Cardiac ventricle fibroblast (primary cell): ENCODE measurements around the gene ATOSB. TPM values are rescaled to one million over a fixed set of nuclear protein-coding genes. Genes with fewer than 3 reads are reported as not detected.

Experiments used
- total RNA-seq: library from RNA; depleted of rRNA; stranded (reverse); fragments of >200 nt; gene quantifications from 2 replicates; pipeline ENCODE4 v1.2.3, GENCODE V29; 2015

ATOSB gene, protein sequence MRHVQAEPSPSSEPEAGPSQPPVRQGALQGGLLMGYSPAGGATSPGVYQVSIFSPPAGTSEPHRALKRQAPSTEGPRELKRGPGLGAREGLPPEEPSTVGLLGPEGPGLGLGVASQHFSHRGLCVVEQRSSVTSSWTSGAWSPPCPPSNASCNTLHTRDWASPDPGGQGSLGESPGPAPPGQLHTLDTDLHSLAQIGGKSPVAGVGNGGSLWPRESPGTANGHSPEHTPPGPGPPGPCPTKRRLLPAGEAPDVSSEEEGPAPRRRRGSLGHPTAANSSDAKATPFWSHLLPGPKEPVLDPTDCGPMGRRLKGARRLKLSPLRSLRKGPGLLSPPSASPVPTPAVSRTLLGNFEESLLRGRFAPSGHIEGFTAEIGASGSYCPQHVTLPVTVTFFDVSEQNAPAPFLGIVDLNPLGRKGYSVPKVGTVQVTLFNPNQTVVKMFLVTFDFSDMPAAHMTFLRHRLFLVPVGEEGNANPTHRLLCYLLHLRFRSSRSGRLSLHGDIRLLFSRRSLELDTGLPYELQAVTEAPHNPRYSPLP
- total RNA-seq: 11.9 and 12.5 TPM in 2 replicates

DNA sequence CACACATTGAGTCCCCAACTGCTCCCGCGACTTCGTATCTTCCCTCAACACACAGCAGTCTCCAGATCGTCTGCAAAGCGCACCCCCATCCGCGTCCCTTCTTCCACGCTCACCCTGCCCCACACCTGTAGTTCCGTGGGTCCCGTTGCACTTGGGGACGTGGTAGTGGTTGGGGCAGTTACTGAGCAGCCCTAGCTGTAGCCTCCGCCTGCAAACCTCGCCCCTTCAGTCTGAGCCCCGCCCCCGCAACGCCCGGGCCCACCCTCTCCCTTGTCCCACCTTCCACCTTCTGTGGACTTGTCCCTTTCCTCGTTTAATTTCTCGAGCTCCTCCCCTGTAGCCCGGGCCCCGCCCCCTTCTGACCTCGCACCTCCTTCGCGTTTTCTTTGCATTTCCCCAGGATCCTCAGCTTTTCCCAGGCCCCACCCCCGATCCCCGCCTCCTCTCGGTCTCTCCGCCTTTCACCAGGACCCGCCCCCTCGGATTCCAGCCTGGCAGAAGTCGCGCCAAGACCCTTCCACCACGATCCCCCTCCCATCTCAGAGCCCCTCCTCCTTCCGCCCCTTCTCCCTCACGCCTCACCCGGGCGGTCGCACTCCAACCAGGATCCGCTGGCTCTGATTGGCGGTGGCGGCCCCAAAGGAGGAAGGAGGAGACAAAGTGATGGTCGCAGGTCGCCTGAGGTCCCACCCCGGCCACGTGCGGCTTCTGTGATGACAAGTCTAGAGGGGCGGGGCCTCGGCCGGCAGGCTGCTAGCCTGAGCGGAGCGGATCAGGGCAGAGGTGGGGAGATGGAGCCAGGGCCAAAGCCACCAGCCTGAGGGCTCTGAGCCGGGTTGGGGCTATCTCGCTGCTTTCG lies at the start of gene ATOSB:
ATOSB (minus strand) TSS at position 183 of the 859 bp plus-strand sequence. CDS start 7,588 bp downstream, outside the sequence.

DNA sequence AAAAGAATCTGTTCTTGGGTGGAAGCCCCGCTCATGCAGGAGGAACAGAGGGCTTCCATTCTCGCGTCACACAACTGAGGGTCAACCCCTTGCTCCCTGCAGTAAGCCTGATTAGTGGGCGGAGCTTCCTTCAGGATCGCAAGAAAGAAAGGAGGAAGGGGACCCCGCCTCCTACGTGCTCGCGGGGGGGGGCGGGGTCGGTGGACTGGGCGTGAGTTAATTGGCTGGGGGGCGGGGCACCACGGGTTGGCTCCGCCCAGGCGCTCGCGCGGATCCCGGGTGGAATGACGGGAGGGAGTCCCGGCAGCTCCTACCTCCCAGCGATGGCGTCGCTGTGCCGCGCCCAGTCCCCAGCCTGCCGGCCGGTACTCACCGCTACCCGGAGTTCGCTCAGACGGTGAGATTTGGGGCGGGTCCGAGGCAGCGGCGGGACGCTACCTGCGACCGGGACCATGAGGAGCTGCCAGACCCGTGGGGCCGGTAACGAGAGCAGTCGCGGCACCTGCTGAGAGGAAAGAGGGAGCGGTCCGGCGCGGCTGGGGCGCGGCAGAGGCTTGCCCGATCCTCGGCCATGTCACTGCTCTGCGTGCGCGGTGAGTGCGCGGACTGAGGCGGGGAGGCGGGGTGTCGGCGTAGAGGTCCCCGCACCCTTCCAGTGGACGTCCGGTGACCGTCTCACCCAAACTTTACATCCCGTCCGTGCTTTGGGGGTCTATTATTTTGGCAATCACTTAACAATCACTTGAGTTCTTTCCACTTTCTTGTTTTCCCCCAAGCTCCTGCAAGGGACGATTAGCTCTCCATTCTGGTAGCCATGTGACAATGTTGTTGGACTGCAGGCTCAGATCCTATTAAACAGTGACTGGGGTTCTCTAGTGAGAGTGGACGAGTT lies 46.3 kb upstream of the ATOSB start, which contains the start of gene UNC13B:
UNC13B (plus strand) TSS at position 297 of the 892 bp plus-strand sequence; CDS start at position 572, 275 bp downstream.

DNA sequence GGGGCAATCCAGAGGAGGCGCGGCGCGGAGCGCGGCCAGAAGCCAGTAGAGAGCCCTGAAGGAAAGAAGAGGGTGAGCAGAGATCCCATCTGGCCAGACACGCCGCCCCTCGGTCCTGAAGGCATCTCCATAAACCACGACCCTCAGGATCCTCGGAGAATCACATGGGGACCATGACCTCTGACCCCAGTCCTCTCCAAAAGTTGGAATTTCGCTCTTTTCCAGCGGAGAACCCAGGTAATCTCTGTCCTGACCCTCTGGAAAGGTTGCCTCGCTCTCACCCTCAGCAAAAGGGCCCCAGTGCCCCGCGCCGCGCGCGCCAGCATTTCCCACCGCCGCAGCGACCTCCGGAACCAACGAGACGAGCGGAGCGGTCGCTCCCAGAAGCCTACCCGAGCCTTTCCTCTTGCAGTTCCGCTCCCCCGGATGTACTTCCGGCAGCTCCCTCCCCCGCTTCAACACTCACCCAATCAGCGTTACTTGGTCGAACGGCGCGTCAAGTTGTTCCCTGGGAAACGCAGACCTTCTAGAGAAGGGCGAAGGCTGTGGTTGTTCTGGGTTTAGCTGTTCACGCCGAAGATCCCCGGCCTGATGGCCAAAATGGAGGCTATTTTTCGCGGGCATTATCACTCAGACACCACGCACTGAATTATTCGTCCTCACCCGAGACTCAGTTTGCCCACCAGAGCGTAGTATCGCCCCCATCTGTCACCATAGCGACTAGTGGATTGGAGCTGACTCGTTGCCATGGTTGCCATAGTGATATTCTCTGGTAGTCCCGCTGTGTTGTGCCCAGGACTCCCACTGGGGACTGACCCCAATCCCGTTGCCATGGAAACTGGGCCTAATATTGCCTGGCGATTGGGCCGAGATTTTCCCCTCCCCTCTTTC lies 12.6 kb downstream of the ATOSB start, which contains the start of gene STOML2:
STOML2 (minus strand) TSS at position 363 of the 891 bp plus-strand sequence; CDS start at position 326, 37 bp downstream.

DNA sequence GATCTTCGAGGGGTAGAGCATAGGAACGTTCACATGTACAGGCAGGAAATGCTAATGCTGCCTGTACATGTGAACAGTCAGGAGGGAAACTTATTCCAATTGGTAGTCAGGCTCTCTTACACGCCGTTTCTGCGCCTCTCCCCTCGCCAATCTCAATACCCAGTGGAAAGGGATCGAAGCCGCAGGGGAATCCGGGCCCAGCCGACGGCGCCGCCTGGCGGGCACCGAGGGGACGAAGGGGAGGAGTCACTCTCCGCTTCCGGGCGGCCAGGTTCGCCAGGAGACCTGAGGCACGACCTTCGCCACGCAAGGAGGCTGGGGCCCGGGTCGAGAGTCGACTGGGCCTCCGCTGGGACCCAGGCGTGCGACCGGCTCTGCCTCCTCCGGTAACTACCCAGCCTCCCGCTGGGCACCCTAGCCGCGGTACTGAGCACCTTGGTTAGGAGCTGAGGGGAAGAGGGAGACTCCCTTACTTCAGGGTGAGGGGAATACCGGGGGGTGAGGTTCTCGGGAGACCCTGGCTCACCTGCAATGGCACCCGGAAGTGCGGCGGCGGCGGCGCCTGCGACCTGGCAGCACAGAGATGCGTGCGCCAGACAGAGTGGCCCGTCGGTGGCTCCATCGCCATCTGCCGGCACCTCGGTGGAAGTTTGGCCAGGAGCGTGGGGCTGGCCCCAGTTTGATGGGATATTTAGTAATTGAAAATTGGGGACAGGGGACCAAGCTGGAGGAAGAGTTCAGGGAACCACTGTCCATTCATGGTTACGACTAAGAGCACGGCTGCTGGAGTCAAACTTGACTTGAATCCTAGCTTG lies 19.4 kb downstream of the ATOSB start, which contains the start of gene PIGO:
PIGO (minus strand) TSS at position 557 of the 815 bp plus-strand sequence. CDS start 1,026 bp downstream, outside the sequence.

DNA sequence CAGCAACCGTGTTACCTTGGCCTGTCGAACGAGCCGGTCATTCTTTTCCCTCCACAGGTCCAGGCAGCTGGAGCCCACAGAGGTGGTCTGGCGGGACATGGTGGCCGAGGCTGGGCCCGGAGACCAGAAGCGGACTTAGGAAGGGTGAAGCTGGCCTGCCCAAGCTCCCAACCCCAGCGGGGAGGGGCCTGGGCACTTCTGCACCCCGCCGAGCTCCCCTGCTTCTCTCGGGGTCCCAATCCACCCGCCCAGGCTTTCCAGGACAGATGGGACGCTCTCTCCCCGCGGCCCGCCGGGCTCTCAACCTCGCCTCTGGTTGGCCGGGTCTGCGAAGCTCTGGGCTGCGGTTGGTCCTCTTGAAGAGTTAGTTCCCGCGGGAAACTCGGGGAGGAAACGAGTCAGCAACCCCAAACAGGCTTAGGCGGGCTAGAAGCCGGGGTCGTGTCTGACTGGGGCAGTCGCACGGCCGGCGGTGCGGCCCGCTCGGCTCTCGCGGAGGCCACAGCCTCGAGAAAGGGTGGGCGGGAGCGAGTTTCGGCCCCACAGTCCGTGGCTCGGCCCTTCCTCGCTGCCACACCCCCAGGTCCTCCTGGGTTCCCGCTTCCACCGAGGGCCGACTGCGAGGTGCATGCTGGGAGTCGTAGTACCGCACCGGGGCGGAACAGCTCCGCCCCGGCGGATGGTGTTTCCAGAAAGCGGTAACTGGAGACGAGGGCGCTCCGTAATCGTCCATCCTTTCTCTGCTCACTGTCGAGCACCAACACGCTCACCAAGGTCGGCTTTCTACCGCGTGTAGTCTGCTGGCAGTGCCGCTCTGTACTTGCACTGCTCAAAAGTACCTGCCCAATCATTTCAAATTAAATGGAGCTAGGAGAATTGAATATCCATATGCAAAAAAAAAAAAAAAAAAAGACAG lies 36.0 kb downstream of the ATOSB start, which contains the start of gene FANCG:
FANCG (minus strand) TSS at position 517 of the 916 bp plus-strand sequence; CDS start at position 99, 418 bp downstream.

DNA sequence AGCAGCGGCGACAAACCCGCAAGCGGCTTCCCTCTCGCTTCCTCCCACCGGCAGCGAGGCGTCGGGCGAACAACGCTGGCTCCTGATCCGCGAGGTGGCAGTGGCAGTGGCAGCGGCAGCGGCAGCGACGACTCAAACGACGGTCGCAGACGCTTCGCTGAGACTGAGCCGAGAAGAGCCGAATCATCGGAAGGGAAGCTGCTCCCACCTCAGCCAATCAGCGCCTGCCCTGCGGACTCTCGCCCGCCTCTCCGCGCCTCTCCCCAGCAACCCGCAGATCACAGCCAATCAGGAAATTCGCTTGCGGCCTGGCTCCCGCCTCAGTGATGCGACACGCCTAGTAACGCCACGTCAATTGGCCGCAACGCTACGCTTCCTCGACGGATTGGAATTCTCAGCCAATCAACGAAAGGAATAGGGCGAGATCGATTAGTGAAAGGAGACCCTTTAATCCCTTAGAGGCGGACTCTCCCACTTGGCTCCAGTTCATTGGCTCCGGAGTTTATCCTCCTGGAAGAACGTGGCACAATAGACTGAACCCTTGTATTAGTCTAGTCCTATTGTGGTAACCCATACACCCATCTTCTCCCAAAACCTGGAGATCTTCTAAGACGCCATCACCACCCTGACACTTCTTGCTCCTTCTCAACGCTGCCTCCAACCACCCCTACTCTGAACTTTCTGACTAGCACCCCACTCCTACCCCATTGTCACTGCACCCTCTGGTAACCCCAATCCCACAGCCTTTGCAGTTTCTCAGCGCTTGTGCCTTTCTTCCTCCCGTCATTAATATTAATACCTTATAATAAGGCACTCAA lies 43.0 kb downstream of the ATOSB start, which contains the start of gene VCP:
VCP (minus strand) TSS at position 165 of the 818 bp plus-strand sequence. CDS start 272 bp downstream, outside the sequence.

Other genes starting within 250 kb of the ATOSB start
- gene PHF24, start 157.6 kb downstream of the ATOSB start, total RNA-seq: 0.05 and 0.06 TPM in 2 replicates
- gene DNAJB5, start 126.1 kb downstream of the ATOSB start, total RNA-seq: 8.4 and 10.0 TPM in 2 replicates
- gene VCP, start 43.2 kb downstream of the ATOSB start, total RNA-seq: 189 and 191 TPM in 2 replicates
- 9.1 and 9.5 TPM in 2 replicates for gene FANCG, start 35.9 kb downstream of the ATOSB start, total RNA-seq
- 10.8 and 11.3 TPM in 2 replicates for gene PIGO, start 19.3 kb downstream of the ATOSB start, total RNA-seq
- gene STOML2, start 12.7 kb downstream of the ATOSB start, total RNA-seq: 78.0 and 105 TPM in 2 replicates
- 15.1 and 16.8 TPM in 2 replicates for gene UNC13B, start 46.1 kb upstream of the ATOSB start, total RNA-seq